SK-N-SH treated with all-trans-retinoic acid at 6 μM for 48 hours (cell line): ENCODE results near the gene STMN1.

Source experiments
- ARNTL ChIP-seq: fragments of 450-650 bp; formaldehyde crosslinking; IDR thresholded peaks from 2 replicates; pipeline ENCODE4 v1.5.0; 2020; ENCODE audit warnings: low read depth, mild to moderate bottlenecking, moderate library complexity, borderline replicate concordance
- BACH2 ChIP-seq: fragments of 250-450 bp; sonication (Bioruptor Pico); IDR thresholded peaks from 2 replicates; pipeline ENCODE4 v1.9.0; 2021; ENCODE audit warnings: mild to moderate bottlenecking, borderline replicate concordance
- CSDC2 ChIP-seq: fragments of 250-450 bp; sonication (Bioruptor Pico); IDR thresholded peaks from 2 replicates; pipeline ENCODE4 v1.5.0; 2020; ENCODE audit warnings: mild to moderate bottlenecking, moderate library complexity
- ESRRG ChIP-seq: fragments of 250-450 bp; sonication (Bioruptor Pico); IDR thresholded peaks from 2 replicates; pipeline ENCODE4 v1.6.1; 2021; ENCODE audit warnings: mild to moderate bottlenecking
- GLIS3 ChIP-seq: fragments of 250-450 bp; sonication (Bioruptor Pico); IDR thresholded peaks from 2 replicates; pipeline ENCODE4 v1.5.0; 2020; ENCODE audit warnings: mild to moderate bottlenecking, moderate library complexity
- RARB ChIP-seq: fragments of 250-450 bp; sonication (Bioruptor Pico); IDR thresholded peaks from 2 replicates; pipeline ENCODE4 v1.8.0; 2021; ENCODE audit warnings: mild to moderate bottlenecking, moderate library complexity
- TOX ChIP-seq: fragments of 250-450 bp; sonication (Bioruptor Pico); IDR thresholded peaks from 2 replicates; pipeline ENCODE4 v1.8.0; 2021; ENCODE audit warnings: mild to moderate bottlenecking, moderate library complexity, borderline replicate concordance
- ZC3H10 ChIP-seq: fragments of 250-450 bp; sonication (Bioruptor Pico); IDR thresholded peaks from 2 replicates; pipeline ENCODE4 v1.5.1; 2021; ENCODE audit warnings: mild to moderate bottlenecking, moderate library complexity
- ZFP3 ChIP-seq: fragments of 250-450 bp; sonication (Bioruptor Pico); IDR thresholded peaks from 2 replicates; pipeline ENCODE4 v1.5.0; 2020; ENCODE audit warnings: mild to moderate bottlenecking, moderate library complexity
- TF ChIP-seq, protein P1 (sequence below): fragments of 250-450 bp; sonication (Bioruptor Pico); IDR thresholded peaks from 2 replicates; pipeline ENCODE4 v1.5.1; 2021; ENCODE audit warnings: mild to moderate bottlenecking, moderate library complexity
- TF ChIP-seq, protein P2 (sequence below): fragments of 250-450 bp; sonication (Bioruptor Pico); IDR thresholded peaks from 2 replicates; pipeline ENCODE4 v1.5.1; 2020; ENCODE audit warnings: low read depth, mild to moderate bottlenecking, moderate library complexity
- TF ChIP-seq, protein P3 (sequence below): fragments of 250-450 bp; sonication (Bioruptor Pico); IDR thresholded peaks from 2 replicates; pipeline ENCODE4 v1.8.0; 2020; ENCODE audit warnings: mild to moderate bottlenecking, moderate library complexity, borderline replicate concordance
- TF ChIP-seq, protein P4 (sequence below): fragments of 250-450 bp; sonication (Bioruptor Pico); IDR thresholded peaks from 2 replicates; pipeline ENCODE4 v1.8.0; 2021; ENCODE audit warnings: low read depth, mild to moderate bottlenecking, moderate library complexity, borderline replicate concordance

DNA sequence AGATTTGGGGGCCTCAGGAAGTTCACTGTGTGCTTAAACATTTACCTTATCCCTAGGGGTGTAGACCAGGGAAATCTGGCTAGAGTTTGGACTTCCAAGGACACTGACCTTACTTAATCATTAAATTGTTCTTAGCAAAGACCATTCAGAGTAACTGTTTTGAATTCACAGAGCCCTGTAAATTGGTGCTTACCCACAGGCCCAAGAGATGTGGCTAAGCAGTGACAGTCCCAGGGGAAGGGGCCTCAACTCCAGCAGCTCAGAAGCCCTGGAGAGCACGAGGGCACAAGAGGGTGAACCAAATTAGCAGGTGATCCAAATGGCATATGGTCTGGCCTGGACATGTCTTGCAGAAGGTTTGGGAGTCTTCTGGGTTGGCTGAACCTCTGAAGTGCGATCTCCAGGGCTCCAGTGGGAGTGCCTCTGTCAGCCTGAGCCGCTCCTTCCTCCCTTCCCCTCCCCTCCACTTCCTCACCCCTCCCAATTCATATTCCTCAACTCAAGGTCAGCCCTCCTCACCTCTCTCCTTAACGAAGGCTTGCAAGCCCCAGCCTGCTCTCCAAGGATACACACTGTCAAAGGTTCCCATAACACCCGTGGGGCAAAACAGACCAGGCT, 35.0 kb downstream of the STMN1 start:
- TF ChIP-seq, protein P1, sequence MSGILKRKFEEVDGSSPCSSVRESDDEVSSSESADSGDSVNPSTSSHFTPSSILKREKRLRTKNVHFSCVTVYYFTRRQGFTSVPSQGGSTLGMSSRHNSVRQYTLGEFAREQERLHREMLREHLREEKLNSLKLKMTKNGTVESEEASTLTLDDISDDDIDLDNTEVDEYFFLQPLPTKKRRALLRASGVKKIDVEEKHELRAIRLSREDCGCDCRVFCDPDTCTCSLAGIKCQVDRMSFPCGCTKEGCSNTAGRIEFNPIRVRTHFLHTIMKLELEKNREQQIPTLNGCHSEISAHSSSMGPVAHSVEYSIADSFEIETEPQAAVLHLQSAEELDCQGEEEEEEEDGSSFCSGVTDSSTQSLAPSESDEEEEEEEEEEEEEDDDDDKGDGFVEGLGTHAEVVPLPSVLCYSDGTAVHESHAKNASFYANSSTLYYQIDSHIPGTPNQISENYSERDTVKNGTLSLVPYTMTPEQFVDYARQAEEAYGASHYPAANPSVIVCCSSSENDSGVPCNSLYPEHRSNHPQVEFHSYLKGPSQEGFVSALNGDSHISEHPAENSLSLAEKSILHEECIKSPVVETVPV (CRISPR knock-in tag): no peak
- TF ChIP-seq, protein P2, sequence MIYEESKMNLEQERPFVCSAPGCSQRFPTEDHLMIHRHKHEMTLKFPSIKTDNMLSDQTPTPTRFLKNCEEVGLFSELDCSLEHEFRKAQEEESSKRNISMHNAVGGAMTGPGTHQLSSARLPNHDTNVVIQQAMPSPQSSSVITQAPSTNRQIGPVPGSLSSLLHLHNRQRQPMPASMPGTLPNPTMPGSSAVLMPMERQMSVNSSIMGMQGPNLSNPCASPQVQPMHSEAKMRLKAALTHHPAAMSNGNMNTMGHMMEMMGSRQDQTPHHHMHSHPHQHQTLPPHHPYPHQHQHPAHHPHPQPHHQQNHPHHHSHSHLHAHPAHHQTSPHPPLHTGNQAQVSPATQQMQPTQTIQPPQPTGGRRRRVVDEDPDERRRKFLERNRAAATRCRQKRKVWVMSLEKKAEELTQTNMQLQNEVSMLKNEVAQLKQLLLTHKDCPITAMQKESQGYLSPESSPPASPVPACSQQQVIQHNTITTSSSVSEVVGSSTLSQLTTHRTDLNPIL (CRISPR knock-in tag): no peak
- TF ChIP-seq, protein P3, sequence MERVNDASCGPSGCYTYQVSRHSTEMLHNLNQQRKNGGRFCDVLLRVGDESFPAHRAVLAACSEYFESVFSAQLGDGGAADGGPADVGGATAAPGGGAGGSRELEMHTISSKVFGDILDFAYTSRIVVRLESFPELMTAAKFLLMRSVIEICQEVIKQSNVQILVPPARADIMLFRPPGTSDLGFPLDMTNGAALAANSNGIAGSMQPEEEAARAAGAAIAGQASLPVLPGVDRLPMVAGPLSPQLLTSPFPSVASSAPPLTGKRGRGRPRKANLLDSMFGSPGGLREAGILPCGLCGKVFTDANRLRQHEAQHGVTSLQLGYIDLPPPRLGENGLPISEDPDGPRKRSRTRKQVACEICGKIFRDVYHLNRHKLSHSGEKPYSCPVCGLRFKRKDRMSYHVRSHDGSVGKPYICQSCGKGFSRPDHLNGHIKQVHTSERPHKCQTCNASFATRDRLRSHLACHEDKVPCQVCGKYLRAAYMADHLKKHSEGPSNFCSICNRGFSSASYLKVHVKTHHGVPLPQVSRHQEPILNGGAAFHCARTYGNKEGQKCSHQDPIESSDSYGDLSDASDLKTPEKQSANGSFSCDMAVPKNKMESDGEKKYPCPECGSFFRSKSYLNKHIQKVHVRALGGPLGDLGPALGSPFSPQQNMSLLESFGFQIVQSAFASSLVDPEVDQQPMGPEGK (CRISPR knock-in tag): no peak
- TF ChIP-seq BACH2 (CRISPR knock-in tag): no peak
- TF ChIP-seq ARNTL (CRISPR knock-in tag): no peak
- TF ChIP-seq ESRRG: no peak
- no peak for TF ChIP-seq CSDC2 (CRISPR knock-in tag)
- TF ChIP-seq, protein P4, sequence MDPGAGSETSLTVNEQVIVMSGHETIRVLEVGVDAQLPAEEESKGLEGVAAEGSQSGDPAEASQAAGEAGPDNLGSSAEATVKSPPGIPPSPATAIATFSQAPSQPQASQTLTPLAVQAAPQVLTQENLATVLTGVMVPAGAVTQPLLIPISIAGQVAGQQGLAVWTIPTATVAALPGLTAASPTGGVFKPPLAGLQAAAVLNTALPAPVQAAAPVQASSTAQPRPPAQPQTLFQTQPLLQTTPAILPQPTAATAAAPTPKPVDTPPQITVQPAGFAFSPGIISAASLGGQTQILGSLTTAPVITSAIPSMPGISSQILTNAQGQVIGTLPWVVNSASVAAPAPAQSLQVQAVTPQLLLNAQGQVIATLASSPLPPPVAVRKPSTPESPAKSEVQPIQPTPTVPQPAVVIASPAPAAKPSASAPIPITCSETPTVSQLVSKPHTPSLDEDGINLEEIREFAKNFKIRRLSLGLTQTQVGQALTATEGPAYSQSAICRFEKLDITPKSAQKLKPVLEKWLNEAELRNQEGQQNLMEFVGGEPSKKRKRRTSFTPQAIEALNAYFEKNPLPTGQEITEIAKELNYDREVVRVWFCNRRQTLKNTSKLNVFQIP: no peak
- TF ChIP-seq GLIS3 (CRISPR knock-in tag): no peak
- no peak for TF ChIP-seq TOX (CRISPR knock-in tag)
- TF ChIP-seq ZC3H10 (CRISPR knock-in tag): no peak
- TF ChIP-seq RARB: no peak
- no peak for TF ChIP-seq ZFP3 (CRISPR knock-in tag)
